Suprapubic skin (tissue), 4 donors: Measurements from ENCODE around the gene SLC4A7.

ENCODE experiments used
- EP300 ChIP-seq: sonication (generic); formaldehyde crosslinking; IDR thresholded peaks from one replicate; pipeline ENCODE4 v1.6.1; 2017; ENCODE audit warnings: antibody characterized with exemption
- POLR2A ChIP-seq, 2 donors: fragments of 450-650 bp; IDR thresholded peaks; one replicate each; pipeline ENCODE4 v1.6.1; 2017; ENCODE audit warnings: antibody characterized with exemption in 2 of 2, mild to moderate bottlenecking in 2 of 2, moderate library complexity in 2 of 2
- POLR2AphosphoS5 ChIP-seq, 3 donors: sonication (generic); formaldehyde crosslinking; IDR thresholded peaks; one replicate each; pipeline ENCODE4 v1.6.1; 2017; ENCODE audit warnings: antibody characterized with exemption in 3 of 3
- TF ChIP-seq, protein P1 (sequence below), 2 donors: fragments of 200-600 bp in 1 of 2; fragments of 450-650 bp in 1 of 2; sonication (generic) in 1 of 2; IDR thresholded peaks; one replicate each; pipeline ENCODE4 v1.5.1; 2016 to 2019; ENCODE audit warnings: antibody characterized with exemption in 2 of 2, mild to moderate bottlenecking in 1 of 2, moderate library complexity in 1 of 2

DNA sequence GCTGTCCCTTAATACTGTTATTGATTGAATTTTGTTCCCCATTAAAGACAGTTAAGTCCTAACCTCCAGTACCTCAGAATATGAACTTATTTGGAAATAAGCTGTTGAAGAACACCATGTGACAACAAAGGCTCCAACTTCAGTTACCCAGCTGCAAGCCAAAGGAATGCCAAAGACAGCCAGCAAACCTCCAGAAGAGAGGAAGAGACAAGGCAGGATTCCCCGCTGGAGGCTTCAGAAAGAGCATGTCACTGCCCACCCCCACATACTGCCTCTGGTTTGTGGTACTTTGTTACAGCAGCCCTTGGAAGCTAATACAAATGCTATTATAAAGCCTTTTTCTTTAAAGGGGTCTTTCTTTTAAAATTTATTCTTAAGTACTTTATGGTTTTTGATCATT is 96.6 kb downstream of the SLC4A7 start:
- TF ChIP-seq, protein P1, sequence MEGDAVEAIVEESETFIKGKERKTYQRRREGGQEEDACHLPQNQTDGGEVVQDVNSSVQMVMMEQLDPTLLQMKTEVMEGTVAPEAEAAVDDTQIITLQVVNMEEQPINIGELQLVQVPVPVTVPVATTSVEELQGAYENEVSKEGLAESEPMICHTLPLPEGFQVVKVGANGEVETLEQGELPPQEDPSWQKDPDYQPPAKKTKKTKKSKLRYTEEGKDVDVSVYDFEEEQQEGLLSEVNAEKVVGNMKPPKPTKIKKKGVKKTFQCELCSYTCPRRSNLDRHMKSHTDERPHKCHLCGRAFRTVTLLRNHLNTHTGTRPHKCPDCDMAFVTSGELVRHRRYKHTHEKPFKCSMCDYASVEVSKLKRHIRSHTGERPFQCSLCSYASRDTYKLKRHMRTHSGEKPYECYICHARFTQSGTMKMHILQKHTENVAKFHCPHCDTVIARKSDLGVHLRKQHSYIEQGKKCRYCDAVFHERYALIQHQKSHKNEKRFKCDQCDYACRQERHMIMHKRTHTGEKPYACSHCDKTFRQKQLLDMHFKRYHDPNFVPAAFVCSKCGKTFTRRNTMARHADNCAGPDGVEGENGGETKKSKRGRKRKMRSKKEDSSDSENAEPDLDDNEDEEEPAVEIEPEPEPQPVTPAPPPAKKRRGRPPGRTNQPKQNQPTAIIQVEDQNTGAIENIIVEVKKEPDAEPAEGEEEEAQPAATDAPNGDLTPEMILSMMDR (IDR thresholded peaks at IDR 0.05) = no peak
- no peak for TF ChIP-seq EP300
- no peak for TF ChIP-seq POLR2AphosphoS5 (IDR thresholded peaks at IDR 0.05)
- no peak for TF ChIP-seq POLR2A (IDR thresholded peaks at IDR 0.05)
